Activated T-cell treated with anti-CD3 and anti-CD28 coated beads for 4 hours (primary cell): Measurements from ENCODE around the gene ACP1.

ENCODE experiments used
- DNase-seq: peaks from one replicate; pipeline ENCODE4 v3.0.0-alpha.2; 2020

ACP1 gene

DNA sequence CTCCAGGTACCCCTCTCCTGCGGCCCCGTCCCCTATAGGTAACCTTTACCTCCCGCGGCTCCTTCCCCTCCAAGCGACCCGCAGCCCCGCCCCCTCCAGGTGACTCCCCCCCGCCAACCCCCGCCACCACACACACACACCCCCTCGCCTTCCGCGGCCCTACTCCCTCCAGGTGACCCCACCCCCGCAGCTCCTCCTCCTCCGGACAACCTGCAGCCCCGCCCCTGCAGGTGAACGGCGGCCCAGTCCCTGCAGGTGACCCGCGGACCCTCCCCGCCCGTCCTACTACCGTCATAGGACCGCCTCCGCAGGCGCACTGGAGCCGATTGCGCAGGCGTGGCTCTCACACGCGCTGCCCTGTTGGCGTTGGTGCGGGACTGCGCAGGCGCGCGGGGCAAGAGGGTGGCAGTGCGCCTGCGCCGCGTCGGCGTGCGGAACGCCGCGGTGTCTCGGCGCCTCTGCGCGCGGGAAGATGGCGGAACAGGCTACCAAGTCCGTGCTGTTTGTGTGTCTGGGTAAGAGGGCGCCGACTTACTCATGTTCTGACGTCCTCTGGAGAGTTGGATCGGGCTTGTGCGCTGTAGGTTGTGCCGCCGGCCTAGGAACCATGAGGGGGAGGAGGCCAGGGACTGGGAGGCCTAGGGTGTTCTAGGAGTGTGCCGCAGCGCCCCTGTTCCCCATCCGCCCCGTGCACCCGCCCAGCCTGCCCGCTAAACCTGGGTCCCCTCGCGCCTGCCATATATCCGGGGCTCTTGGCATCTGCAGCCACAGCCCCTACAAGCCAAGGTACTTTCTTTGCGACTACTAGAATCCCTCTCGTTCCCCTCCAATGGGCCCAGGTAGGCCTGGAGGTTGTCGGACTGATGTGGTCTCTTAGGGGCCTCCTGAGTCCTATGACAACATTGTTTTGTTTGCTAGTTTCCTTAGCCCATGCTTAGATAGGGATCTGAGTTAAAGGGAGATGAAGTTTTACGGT is at the start of gene ACP1:
ACP1 (plus strand) TSS at position 455 of the 976 bp plus-strand sequence; CDS start at position 473, 18 bp downstream.
- peak; percentile 92 for DNase-seq

- no peak for DNase-seq
Measured at GRCh38 chr2:216068-216467, 48.7 kb upstream of the ACP1 start.

DNA sequence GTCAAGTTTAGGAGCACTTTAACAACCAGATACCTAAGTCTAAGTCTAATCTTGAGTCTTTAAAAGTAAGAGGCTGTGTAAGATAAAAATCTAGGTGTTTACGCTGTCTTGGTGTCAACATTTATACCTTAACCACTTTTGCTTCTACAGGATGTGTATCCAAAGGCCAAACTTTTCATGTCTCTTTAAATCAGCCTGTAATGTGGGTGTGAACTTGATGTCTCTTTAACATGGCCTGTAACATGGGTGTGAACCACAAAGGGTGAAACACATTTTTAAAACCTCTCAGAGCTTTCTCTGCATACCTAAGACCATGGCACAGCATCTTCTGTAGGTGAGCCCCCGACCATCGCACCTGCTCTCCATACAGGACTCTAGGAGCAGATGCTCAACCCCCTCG is 41.3 kb upstream of the ACP1 start:
- no peak for DNase-seq

DNA sequence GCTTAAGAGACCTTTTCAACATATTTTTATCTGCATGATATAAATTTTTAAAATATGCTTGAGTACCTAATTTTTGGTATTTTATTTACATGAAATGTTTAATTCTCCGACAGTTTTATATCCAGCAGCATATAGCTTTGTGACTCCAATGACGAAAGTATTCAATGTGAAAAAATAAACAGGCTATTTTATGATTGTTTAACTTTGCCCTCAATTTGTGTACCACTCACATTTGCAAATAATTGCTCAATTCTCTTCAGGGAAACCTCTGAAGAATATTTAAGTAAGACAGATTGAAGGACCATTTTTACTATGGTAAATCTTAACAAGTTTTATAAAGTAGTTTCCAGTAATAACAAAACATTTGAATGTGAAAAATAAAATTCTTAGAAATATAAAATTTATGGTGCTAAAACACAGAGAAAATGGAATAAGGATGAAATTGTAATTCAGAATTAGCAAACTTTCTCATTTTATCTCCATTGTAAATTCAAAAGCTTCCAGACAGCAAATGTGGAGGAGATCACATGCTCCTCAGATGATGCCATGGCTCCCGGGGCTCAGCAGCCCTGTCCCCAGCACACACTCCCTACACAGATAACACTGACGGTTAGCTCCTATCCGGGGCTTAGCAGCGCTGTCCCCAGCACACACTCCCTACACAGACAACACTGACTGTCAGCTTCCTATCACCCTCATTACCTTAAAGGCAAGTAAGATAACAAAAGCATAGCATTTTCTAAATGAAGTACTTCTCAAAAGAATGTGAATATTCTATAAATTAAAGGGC is 40.6 kb upstream of the ACP1 start:
- no peak for DNase-seq

DNA sequence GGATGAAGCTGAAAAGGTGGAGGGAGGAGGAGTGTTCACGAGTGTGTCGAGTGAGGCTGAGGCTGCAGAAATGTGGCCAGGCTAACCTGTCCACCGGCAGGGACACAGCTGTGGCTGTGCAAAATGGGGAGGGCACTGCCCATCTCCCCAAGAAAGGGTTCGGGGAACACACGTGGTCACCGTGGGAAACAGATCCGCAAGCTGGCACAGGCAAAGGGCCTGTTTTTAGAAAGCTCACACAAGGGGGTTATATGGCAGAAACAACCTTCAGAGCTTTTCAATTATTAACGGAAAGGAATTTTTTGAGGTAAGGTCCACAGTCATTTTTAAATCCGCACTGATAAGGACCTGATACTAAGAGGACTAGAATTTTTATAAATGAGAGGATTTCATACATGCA is 36.6 kb upstream of the ACP1 start:
- DNase-seq: no peak

GRCh38 chr2:228518-229278 is 36.0 kb upstream of the ACP1 start:
- no peak for DNase-seq

DNA sequence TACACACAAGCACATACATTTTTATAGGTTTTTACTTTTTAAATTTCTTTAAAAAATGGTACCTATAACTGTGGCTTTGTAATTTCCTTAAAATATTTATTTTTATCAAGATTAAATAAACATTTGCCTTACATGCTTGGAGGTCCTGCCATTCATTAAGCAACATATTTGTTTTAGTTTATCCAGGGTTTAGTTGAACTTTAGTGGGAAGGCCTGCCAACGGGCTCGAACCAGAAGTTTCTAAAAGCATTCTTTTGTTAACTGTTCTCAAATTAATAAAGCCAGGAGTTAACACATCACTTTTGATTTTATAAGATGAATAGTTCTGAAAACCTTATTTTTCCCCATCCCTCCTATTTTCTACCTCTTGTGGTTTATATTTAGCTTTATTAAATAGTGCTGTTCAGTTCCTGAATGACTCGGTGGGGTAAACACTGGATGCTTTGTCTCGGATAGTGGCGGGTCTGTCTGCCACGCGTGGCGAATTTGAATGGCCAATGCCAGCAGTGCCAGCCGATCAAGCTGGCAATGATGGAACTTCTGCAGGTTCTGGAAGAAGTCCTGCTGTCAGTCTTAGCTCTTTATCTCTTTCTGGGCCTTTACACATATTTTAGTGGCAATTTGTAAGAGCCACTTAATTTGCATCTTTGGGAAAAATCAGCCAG is 33.1 kb upstream of the ACP1 start:
- DNase-seq: no peak

GRCh38 chr2:233030-233429 is 31.7 kb upstream of the ACP1 start:
- no peak for DNase-seq

GRCh38 chr2:234421-234820 is 30.3 kb upstream of the ACP1 start:
- no peak for DNase-seq

DNA sequence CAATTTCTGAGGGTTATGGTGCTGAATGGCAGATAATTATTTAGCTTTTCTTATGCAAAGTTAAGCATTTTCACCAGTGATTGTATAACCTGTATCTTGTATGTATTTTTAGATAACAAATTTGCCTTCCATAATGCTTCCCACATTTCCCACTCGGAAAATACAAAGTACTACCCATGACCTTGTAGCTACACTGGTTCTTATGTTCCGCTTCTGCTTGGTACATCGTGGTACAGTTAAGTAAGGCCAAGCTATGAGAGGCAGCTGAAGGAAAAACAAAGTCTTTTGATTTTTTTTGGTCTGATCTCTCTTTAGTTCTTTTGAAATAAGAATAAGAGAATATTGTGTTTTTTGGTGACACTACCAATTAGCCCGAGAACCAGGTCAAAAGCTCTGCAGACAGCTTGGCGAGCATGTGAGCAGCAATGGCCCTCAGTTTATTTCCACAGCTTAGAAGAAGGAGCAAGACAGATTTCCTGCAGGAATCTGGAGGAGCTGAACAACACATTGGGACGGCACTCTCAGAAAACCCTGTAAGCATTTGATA is 27.7 kb upstream of the ACP1 start:
- no peak for DNase-seq

DNA sequence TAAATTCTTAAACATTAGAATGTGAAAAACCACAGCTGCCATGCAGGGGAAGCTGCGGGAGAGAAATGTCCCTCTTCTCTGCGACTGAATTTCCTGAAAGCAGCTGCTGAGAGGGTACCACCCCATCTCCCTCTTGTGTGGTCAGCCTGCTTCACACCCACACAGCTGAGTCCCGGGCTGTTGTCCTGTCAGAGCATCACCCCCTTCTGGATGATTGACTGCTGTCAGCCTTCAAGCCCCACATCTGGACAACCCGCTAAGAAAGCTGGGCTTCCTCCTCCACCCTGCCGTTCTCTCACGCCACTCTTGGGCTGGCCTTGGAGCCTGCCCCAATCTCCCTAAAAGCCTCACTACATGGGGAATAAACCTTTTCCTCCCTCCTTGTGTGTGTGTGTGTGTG is 26.9 kb upstream of the ACP1 start:
- DNase-seq: no peak

GRCh38 chr2:238431-238830 is 26.3 kb upstream of the ACP1 start:
- no peak for DNase-seq

DNA sequence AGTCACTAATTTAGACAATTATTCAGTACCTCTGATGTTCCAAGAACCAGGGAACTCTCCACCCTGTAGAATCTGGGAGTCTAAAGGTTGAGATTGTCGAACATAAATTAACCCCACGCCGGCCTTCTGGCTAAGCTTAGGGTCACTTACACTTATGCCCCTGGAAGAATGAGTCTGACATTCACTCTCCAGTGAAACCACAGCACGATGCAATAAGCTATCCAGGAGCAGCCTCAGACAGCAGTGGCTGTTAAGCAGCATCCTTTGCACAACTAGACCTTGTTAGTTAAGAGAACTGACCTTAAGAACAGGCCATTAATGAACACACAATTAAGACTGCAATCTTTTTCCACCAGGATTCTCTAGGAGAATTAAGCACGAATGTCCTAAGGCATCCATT is 25.9 kb upstream of the ACP1 start:
- DNase-seq: no peak

- no peak for DNase-seq
Measured at GRCh38 chr2:244547-244946, 20.2 kb upstream of the ACP1 start.

DNA sequence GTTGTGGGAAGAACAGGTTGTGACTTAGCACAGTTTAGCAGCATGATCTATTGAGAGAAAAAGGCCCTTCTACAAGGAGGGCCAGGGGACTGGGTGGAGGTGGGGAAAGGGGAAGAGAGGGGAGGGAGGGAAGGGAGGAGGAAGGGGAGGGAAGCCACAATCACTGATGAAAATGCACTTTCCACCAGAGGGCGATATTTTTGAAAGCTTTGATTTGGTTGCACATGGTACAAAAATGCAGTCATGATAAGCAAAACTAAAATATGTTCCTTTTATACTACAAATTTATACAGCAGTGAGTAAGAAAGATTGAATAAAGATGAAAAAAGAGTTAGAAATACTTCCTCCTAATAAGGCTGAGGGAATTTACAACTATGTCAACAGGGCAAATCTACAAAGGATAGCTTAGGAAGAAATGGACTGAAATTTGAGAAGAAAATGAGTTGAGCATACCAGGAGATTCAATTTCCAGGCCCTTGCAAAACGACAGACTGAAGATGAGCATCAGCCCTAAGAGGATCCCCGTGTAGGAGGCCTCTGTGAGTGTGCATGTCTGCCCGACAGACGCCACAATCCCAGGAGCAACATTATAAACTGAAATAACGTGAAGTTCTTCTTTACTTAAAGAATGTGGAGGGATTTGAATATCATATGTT is 18.1 kb upstream of the ACP1 start:
- DNase-seq: no peak

GRCh38 chr2:248724-249123 is 16.0 kb upstream of the ACP1 start:
- no peak for DNase-seq

DNA sequence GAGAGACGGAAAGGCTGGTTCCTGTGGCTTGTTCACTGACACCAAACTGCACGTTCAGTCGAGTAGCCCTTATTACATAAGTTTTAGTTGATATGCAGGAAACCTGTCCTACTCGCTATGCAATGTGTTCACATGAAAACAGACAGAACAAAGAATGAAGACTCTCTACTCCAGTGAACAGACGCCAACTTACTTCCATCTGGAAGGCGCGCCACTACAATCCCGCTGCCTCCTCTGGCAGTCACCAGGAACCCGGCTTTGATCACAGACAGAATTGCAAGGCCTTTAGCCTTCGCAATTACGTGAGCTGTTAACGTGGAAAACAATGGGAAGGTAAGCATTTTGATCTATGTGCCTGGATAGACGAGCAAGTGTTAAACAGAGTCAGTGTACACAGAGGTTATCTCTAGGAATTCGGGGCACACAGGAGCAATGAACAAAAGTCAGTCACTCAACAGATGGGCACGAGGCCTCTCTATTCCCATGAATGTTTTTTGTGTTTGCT is 15.2 kb upstream of the ACP1 start:
- no peak for DNase-seq

- no peak for DNase-seq
Measured at GRCh38 chr2:252001-252602, 12.6 kb upstream of the ACP1 start.

- DNase-seq: no peak
Measured at GRCh38 chr2:253202-253638, 11.5 kb upstream of the ACP1 start.

DNA sequence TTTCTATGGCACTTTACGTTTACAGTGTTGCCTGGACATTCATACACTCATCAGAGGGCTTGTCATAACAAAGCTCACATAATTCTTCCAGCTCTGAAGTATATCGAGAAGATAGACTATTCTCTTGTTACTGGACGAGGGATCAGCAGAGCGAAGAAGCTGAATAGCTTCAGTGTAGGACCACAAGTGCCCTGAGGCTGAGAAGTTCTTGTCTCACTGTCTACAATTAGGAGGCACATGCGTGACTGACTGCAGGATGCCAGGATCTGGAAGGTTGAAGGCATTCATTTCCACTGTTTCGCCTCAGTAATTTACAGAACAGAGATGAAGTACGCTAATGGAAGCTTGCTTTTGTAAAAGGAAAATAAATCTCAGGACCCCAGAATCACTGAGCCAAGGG is 10.5 kb upstream of the ACP1 start:
- no peak for DNase-seq

DNA sequence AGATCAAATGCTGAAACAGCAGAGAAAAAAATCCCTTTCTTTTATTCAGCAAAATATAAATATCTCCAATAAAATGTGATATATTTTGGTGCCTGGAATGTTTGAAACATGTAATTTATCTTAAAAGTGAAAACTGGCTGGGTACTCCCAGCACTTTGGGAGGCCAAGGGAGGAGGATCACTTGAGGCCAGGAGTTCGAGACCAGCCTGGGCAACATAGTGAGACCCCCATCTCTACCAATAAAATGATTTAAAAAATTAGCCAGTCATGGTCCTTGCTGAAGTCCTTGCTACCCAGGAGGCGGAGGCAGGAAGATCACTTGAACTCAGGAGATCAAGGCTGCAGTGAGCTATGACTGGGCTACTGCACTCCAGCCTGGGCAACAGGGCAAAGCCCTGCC is 9.6 kb upstream of the ACP1 start:
- no peak for DNase-seq
